GM21447 (cell line): ENCODE measurements around the gene BRPF1.

Experiments used
- ATAC-seq: cut with Tn5 transposase; IDR thresholded peaks from one replicate; pipeline ENCODE4 v1.9.1; 2021; ENCODE audit not compliant: unreplicated experiment

The BRPF1 gene

GRCh38 chr3:9703240-9703639 is 28.3 kb upstream of the BRPF1 start:
- no peak for ATAC-seq

DNA sequence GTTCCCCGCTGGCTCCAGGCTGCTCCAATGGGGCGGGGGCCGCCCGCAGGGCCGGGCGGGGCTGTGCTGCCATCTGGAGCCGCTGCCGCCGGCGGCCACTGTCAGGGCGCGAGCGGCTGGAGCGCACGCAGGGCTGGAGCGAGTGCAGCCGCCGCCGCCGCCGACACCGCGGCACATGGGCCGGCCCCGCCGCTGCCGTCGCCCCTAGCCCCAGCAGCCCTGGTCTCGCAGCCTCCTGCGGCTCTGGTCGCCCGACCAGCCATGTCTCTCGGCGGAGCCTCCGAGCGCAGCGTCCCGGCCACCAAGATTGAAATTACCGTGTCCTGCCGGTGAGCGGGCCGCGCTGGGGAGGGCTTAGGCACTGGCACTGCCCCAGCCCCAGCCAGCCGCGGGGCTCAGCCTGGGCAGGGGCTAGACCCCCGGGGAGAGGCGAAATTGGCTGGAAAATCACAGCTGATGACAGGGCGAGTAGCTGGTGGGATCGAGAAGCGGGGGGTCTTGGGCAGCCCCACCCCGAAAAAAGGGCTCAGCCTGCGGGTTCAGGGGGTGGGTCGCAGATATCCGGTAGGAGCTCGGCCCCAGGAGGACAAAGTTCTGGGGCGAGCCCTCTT is 27.7 kb upstream of the BRPF1 start, which contains the start of gene CPNE9:
TSS of gene CPNE9 (plus strand) at position 98 of the 611 bp plus-strand sequence. CDS start at position 262, 164 bp downstream.
- no peak for ATAC-seq

DNA sequence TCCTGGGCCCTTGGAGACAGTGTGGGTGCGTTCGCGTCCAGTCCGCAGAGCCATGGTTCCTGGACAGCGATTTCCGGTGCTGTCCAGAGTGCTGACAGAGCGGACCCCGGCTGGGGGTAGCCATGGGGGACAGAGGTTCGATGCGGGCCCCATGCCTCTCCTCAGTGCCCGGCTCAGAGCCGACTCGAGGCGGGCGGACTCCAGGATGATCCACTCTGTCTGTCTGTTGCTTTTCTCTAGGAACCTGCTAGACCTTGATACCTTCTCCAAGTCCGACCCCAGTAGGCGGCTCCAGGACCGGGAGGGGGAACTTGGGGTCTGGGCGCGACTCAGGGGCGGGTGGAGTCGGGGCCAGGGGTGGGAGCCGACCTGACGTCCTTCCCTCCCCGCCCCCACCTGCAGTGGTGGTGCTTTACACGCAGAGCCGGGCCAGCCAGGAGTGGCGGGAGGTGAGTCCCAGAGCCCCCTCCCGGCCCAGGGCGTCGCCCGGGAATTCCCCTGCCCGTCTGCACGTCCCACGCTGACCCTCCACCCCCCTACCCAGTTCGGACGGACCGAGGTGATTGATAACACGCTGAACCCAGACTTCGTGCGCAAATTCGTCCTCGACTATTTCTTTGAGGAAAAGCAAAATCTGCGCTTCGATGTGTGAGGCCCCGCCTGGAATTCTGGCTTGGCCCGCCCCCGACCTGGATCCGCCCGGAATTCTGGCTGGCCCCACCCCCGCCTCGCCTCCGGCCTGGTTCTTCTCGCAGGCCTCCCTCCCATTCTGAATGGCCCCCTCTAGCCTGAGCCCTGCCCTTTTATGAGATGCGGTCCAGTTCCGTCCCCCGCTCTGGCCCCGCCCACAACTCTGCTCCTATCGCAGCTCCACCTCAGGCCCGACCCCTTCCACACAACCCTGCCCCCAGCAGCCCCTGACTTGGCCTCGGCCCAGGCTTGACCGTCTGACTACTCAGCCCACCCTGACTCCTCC is 26.9 kb upstream of the BRPF1 start:
- no peak for ATAC-seq

DNA sequence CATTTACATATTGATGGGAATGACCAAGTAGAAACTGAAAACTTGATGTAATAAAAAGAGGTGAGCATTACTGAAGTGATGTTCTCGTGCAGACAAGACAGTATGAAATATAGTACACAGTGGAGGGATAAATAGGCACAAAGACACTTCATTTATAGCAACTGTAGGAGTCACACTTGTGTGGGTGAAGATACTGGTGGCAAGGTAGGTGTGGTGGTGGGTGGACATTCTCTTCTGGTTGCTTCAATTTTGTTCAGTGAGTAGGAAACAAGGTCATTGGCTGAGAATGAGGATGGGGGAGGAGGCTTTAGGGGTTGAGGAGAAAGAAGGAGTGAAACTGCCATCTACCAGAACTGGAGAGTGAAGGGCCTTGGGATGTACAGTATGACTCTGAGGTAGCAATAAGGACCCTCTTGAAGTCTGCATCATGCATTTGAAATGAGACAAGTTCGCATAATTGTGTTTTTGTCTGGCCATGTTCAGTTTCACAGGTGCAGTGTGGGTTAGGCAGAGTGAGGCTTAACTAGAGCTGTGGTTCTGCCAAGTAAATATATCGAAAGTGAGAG is 21.3 kb upstream of the BRPF1 start:
- ATAC-seq: no peak

DNA sequence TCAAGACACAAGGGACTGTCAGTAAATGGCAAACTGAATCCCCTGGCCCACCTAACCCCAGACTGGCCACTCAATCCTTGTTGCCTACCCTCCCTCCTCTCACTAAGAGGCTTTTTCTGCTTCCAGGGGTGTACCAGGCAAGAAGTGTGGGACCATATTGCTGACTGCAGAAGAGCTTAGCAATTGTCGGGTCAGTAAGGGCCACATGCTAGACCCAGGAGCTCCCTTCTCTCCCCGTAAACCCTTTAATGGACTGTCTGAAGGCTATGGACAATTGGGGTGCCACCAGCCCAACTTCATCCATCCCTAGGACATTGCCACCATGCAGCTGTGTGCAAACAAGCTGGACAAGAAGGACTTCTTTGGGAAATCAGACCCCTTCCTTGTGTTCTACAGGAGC is 19.1 kb upstream of the BRPF1 start:
- no peak for ATAC-seq

DNA sequence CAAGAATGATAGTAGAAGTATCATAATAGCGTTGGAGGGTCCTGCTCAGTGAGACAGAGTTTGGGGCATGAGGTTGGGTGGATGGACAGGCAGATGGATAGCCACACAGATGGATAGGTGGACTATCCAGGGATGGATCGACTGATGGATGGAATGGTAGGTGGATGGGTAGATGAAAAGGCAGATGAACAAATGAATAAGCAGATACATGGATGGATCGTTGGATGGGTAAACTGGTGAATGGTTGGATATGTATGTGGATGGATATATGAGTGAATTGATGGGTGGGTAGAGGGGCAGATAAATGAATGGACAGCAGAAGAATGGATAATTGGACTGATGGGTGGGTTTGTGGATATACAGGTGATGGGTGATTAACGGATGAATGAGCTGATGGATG is 18.4 kb upstream of the BRPF1 start:
- ATAC-seq: no peak

DNA sequence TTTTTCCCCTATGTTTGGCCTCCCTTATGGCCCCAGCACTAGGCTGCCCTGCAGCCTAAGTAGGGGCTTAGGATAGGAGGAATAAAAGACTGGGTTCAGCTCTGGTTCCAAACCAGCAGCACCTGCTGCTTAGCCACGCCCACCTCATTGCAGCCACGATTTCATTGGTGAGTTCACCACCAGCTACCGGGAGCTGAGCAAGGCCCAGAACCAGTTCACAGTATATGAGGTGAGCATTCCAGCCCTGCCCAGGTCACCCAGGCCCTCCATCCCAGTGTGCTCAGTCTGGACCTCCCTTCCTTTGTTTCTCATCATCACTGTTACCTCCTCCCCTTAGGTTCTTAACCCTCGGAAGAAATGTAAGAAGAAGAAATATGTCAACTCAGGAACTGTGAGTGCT is 16.4 kb upstream of the BRPF1 start:
- ATAC-seq: no peak

- no peak for ATAC-seq
These were observed 15.6 kb upstream of the BRPF1 start for GRCh38 chr3:9715764-9716437.

GRCh38 chr3:9716801-9717555 is 14.6 kb upstream of the BRPF1 start:
- no peak for ATAC-seq

DNA sequence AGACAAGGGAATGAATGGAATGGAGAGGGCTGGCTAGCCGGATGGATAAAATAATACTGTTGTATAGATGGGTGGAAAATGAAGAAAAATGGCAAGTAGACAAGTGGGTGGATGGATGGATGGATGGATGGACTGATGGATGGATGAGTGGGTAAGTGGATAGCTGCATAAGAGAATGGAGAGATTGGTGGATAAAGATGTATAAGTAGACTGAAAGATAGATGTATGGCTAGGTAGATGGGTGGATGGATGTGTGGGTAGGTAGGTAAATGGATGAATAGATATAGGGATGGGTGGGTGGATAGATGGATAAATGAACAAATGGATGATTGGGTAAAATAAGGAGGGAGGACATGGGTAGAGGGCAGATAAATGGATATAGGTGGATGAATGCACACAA is 14.0 kb upstream of the BRPF1 start:
- ATAC-seq: no peak

GRCh38 chr3:9718118-9718517 is 13.4 kb upstream of the BRPF1 start:
- ATAC-seq: no peak

GRCh38 chr3:9721015-9721699 is 10.4 kb upstream of the BRPF1 start:
- no peak for ATAC-seq

DNA sequence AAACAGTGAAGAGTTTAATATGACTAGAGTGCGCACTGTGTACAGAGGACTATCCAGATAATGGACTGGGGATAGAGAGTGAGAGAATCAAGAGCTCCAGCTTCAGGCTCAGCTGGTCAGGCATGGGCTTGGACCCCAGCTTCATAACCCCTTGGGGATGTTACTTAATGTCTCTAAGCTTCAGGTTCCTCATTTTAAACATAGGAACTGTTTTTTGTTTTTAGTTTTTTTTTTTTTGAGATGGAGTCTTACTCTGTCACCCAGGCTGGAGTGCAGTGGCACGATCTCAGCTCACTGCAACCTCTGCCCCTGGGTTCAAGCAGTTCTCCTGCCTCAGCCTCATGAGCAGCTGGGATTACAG is 9.9 kb upstream of the BRPF1 start:
- ATAC-seq: no peak

DNA sequence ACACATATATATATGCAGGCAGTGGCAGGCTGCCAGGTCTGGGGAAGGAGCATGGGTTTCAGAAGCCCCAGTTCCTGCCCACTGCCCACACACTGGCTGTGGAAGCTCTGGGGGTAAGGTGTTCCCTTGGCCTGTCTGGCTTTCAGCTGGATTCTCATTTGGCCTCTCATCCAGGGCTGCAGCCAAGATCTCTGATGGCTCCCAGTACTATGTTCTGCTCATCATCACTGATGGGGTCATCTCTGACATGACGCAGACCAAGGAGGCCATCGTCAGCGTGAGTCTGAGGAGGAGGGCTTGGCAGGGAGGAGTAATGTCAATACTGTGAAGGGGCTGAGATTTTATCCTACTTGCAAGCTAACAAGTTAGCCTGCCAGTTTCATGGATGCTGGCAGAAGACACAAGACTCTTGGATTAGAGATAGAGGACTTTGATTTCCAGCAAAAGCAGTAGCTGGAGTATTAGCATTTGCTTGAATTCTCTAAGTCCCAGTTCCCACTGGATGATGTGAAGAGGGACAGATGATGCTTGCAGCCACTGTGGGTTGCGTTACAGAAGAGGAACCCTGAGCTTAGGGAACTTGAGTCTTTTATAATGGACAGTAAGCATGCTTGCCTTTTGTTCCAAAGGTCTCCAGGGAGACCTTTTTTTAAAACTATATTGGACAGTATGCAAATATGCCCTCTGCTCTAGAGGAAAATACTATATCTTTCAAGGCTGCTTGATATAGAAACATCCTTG is 5.6 kb upstream of the BRPF1 start:
- ATAC-seq: no peak

DNA sequence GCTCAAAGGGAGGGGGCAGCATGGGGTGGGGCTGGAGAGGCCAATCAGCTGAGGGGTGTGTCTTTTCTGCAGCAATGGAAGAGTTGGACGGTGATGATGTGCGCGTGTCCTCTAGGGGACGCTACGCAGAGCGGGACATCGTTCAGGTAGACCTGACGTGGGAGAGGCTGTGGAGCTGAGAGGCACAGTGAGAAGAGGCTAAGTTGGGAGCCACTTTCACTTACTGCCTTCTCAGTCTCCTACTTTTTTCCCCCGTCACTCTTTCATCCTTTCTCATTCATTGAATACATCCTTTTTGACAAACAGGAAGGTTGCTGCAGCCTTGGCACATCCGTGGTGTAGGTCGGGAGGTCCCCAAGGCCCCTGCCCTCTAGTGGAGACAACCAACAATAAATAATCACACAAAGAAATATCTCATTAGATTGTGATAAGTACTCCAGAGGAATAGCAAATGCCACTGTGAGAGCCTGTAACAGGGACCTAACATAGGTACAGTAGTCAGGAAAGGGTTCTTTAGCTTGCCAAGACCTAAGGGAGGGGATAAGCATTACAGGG is 4.4 kb upstream of the BRPF1 start:
- no peak for ATAC-seq

- ATAC-seq: no peak
These were observed 3.8 kb upstream of the BRPF1 start for GRCh38 chr3:9727743-9728142.

- ATAC-seq: no peak
These were observed 2.1 kb upstream of the BRPF1 start for GRCh38 chr3:9729419-9729818.

GRCh38 chr3:9730657-9731205 is 804 bp upstream of the BRPF1 start:
- peak; percentile 43 for ATAC-seq
